ENCODE data around the gene ISCU.

- TF ChIP-seq EP300 (IDR thresholded peaks at IDR 0.05) (no peak), CTCF (IDR thresholded peaks at IDR 0.05) (no peak), POLR2A (IDR thresholded peaks at IDR 0.05) (no peak)
Measured at GRCh38 chr12:108602209-108602705, 39.9 kb downstream of the ISCU start.
